NCI-H1436 treated with DMSO at 0.1 percent for 48 hours (cell line): ENCODE results near the gene ZNF577.

Source experiments
- DNase-seq: peaks from one replicate; lab custom pipeline; 2025; lab: John Stamatoyannopoulos, UW

ZNF577 gene

GRCh38 chr19:51861870-51862622 is 25.7 kb downstream of the ZNF577 start:
- DNase-seq: no peak

GRCh38 chr19:51837145-51837544 is 50.6 kb downstream of the ZNF577 start:
- DNase-seq: no peak

GRCh38 chr19:51830274-51830673 is 57.5 kb downstream of the ZNF577 start:
- DNase-seq: no peak

GRCh38 chr19:51824281-51825005 is 63.3 kb downstream of the ZNF577 start:
- DNase-seq: no peak

- DNase-seq: no peak
Observed at GRCh38 chr19:51822946-51823345, 64.8 kb downstream of the ZNF577 start.

GRCh38 chr19:51822325-51822724 is 65.4 kb downstream of the ZNF577 start:
- no peak for DNase-seq

GRCh38 chr19:51821921-51822320 is 65.8 kb downstream of the ZNF577 start:
- no peak for DNase-seq

- DNase-seq: no peak
Observed at GRCh38 chr19:51821456-51821855, 66.3 kb downstream of the ZNF577 start.
